22Rv1 (cell line): Measurements from ENCODE around the gene EPB42.

Experiments used
- H3K27ac ChIP-seq: fragments of 450-650 bp; 2 replicates; pipeline ENCODE4 v1.5.1; 2017
- CTCF ChIP-seq: fragments of 450-650 bp; IDR thresholded peaks from 2 replicates; pipeline ENCODE4 v1.5.1; 2017; ENCODE audit warnings: mild to moderate bottlenecking
- ZFX ChIP-seq: fragments of 450-650 bp; IDR thresholded peaks from 2 replicates; pipeline ENCODE4 v1.6.1; 2017; ENCODE audit warnings: antibody characterized with exemption, borderline replicate concordance

EPB42 gene

GRCh38 chr15:43239732-43240491 is 19.1 kb upstream of the EPB42 start:
- H3K27ac ChIP-seq: no peak overlapping the region
- TF ChIP-seq ZFX: no peak
- TF ChIP-seq CTCF: no peak

GRCh38 chr15:43238671-43239131 is 17.9 kb upstream of the EPB42 start:
- no peak overlapping the region for H3K27ac ChIP-seq
- no peak for TF ChIP-seq ZFX
- no peak for TF ChIP-seq CTCF

GRCh38 chr15:43237842-43238470 is 17.1 kb upstream of the EPB42 start:
- H3K27ac ChIP-seq: no peak overlapping the region

GRCh38 chr15:43235536-43235935 is 14.7 kb upstream of the EPB42 start:
- TF ChIP-seq ZFX: no peak
- no peak for TF ChIP-seq CTCF

More at GRCh38 chr15:43237842-43238470, 17.1 kb upstream of the EPB42 start:
- no peak for TF ChIP-seq ZFX
- TF ChIP-seq CTCF: no peak

GRCh38 chr15:43232289-43232874 is 11.6 kb upstream of the EPB42 start:
- no peak for TF ChIP-seq CTCF
- TF ChIP-seq ZFX: no peak
- no peak overlapping the region for H3K27ac ChIP-seq

More at GRCh38 chr15:43235536-43235935, 14.7 kb upstream of the EPB42 start:
- H3K27ac ChIP-seq: no peak overlapping the region

- TF ChIP-seq CTCF (no peak), ZFX (no peak)
- H3K27ac ChIP-seq: no peak overlapping the region
Observed at GRCh38 chr15:43230640-43231115, 9.9 kb upstream of the EPB42 start.
